Endothelial cell (in vitro differentiated cells): ENCODE data around the gene TLX2. TPM values are rescaled to one million over a fixed set of nuclear protein-coding genes. Genes with fewer than 3 reads are reported as not detected.
A peak's percentile ranks its signal among the peaks of the same experiment; 100 is the strongest.

Source experiments
- DNase-seq: peaks from one replicate; pipeline ENCODE4 v3.0.0; 2021; ENCODE audit warnings: low spot score
- H3K27ac Mint-ChIP-seq: one replicate; pipeline ENCODE4 v1.8.0; 2021; ENCODE audit warnings: mixed read lengths, inconsistent platforms; ENCODE audit not compliant: unreplicated experiment
- H3K27me3 Mint-ChIP-seq: one replicate; pipeline ENCODE4 v1.8.0; 2021; ENCODE audit warnings: mild to moderate bottlenecking, moderate library complexity, mixed read lengths, inconsistent platforms; ENCODE audit not compliant: unreplicated experiment
- H3K36me3 Mint-ChIP-seq: one replicate; pipeline ENCODE4 v1.8.0; 2021; ENCODE audit warnings: mild to moderate bottlenecking, low read depth, mixed read lengths, inconsistent platforms; ENCODE audit not compliant: unreplicated experiment
- H3K4me1 Mint-ChIP-seq: one replicate; pipeline ENCODE4 v1.8.0; 2021; ENCODE audit warnings: mild to moderate bottlenecking, mixed read lengths, inconsistent platforms; ENCODE audit not compliant: unreplicated experiment
- H3K4me3 Mint-ChIP-seq: one replicate; pipeline ENCODE4 v1.8.0; 2021; ENCODE audit warnings: mild to moderate bottlenecking, mixed read lengths, inconsistent platforms; ENCODE audit not compliant: unreplicated experiment
- H3K9me3 Mint-ChIP-seq: one replicate; pipeline ENCODE4 v1.8.0; 2021; ENCODE audit warnings: mixed read lengths, inconsistent platforms; ENCODE audit not compliant: unreplicated experiment
- CTCF ChIP-seq: fragments of 200-600 bp; sonication (generic); IDR thresholded peaks from one replicate; pipeline ENCODE4 v1.5.0; 2021; ENCODE audit warnings: antibody characterized with exemption; ENCODE audit not compliant: unreplicated experiment
- total RNA-seq: library from RNA; stranded (reverse); fragmentation: NEBNext Ultra II Directional; extraction: Animal tissue kit (Norgen Biotek cat#: 25700); gene quantifications from one replicate; pipeline ENCODE4 v1.2.1, GENCODE V29; 2021; ENCODE audit not compliant: unreplicated experiment

Gene TLX2
- total RNA-seq, 1 donor from 2014 or later: not detected

GRCh38 chr2:74542978-74543377 is 28.7 kb downstream of the TLX2 start:
- no peaks in the 10 kb centered on the region for H3K36me3 Mint-ChIP-seq
- no peaks in the 10 kb centered on the region for H3K9me3 Mint-ChIP-seq
- DNase-seq: no peak
- peaks cover 5% of the 10 kb centered on the region for H3K27me3 Mint-ChIP-seq
- no peak overlapping the region for H3K4me3 Mint-ChIP-seq
- TF ChIP-seq CTCF: no peak
- peaks cover 1% of the 10 kb centered on the region for H3K4me1 Mint-ChIP-seq
- no peak overlapping the region for H3K27ac Mint-ChIP-seq

DNA sequence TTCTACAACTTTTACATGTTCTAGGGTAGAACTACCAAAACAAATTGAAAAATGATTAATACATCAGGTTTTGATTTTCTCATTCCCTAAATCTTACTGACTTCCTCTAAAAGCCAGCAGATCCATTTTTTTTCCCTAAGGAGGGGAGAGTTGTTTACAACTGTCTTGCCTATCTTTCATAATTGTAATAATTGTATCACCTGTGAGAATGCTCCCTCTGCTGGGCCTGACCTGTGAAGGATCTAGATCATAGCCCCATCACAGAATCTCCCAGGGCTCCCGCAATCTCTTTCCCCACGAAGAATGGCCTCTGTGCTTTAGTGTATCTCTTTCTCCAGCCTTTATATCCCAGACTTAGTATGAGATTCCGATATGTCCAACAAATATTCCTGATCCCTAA is 30.4 kb downstream of the TLX2 start:
- Mint-ChIP-seq H3K27me3 (peaks cover 10% of the 10 kb centered on the region), H3K36me3 (peaks cover 4% of the 10 kb centered on the region), H3K4me1 (peaks cover 9% of the 10 kb centered on the region), H3K27ac (no peak overlapping the region), H3K4me3 (no peak overlapping the region), H3K9me3 (no peaks in the 10 kb centered on the region)
- no peak for DNase-seq
- TF ChIP-seq CTCF: no peak

GRCh38 chr2:74546004-74546403 is 31.8 kb downstream of the TLX2 start:
- Mint-ChIP-seq H3K9me3 (no peaks in the 10 kb centered on the region), H3K4me3 (no peak overlapping the region), H3K4me1 (peaks cover 10% of the 10 kb centered on the region), H3K27ac (peak overlapping the region; percentile 9), H3K27me3 (peaks cover 10% of the 10 kb centered on the region), H3K36me3 (peaks cover 4% of the 10 kb centered on the region)
- no peak for TF ChIP-seq CTCF
- DNase-seq: no peak

DNA sequence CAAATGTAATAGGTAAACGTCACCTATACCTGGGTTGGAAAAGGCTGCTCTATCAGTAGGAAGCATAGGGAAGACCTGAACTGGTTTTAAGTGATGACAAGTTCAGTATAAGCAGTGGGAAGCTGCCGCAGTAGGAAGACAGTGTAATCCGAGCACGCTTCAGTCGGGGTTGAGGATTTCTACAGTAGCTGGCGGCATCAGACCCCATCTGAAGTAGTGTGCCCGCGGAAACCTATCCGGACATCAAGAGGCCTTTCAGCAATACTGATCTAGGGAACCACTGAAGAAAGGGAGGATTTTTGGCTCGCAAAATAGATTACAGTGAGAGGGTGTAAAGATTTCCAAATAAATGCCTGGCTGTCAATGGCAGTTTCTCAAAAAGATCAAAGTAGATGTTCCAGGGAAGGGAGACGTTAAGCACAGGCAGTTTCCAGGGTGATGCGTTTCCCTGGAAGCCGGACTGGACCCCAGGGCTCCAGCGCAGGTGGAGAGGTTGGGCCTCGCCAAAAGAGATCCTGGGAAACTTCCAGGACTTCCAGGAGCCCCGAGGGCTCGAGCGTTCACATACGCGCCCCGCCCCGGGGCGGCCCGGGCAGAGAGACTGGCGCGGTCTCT is 34.1 kb downstream of the TLX2 start:
- DNase-seq: no peak
- H3K27me3 Mint-ChIP-seq: peaks cover 8% of the 10 kb centered on the region

More for the DNA sequence above, 34.1 kb downstream of the TLX2 start:
- TF ChIP-seq CTCF: no peak
- Mint-ChIP-seq H3K4me3 (peak overlapping the region; percentile 93), H3K27ac (peak overlapping the region; percentile 45), H3K4me1 (peaks cover 16% of the 10 kb centered on the region), H3K9me3 (no peaks in the 10 kb centered on the region), H3K36me3 (peaks cover 15% of the 10 kb centered on the region)
